Transverse colon (tissue), 4 donors: ENCODE results near the gene CENPA.

Source experiments
- CTCF ChIP-seq, 5 experiments: fragments of 200-600 bp in 3 of 5; fragments of 450-650 bp in 2 of 5; sonication (generic) in 3 of 5; IDR thresholded peaks; 1 replicate in 2 of 5; 2 replicates in 3 of 5; pipeline ENCODE4 v1.5.1; 2016 to 2017; ENCODE audit warnings: antibody characterized with exemption in 5 of 5, inconsistent platforms in 3 of 5, mild to moderate bottlenecking in 2 of 5, moderate library complexity in 1 of 5
- EP300 ChIP-seq: sonication (generic); formaldehyde crosslinking; IDR thresholded peaks from one replicate; pipeline ENCODE4 v1.6.1; 2017; ENCODE audit warnings: antibody characterized with exemption, low read depth
- POLR2A ChIP-seq: fragments of 450-650 bp; IDR thresholded peaks from one replicate; pipeline ENCODE4 v1.6.1; 2016; ENCODE audit warnings: antibody characterized with exemption, mild to moderate bottlenecking, moderate library complexity
- POLR2AphosphoS5 ChIP-seq, 3 donors: sonication (generic); formaldehyde crosslinking; IDR thresholded peaks; one replicate each; pipeline ENCODE4 v1.6.1; 2016; ENCODE audit warnings: antibody characterized with exemption in 3 of 3

- TF ChIP-seq POLR2AphosphoS5 (IDR thresholded peaks at IDR 0.05) (peak in 2 of 3 donors; percentile 18 to 55), CTCF (IDR thresholded peaks at IDR 0.05) (no peak), POLR2A (no peak), EP300 (no peak)
These were observed 2.8 kb upstream of the CENPA start for GRCh38 chr2:26782876-26783704.
